Measurements from ENCODE around the gene HBA1. TPM values are rescaled to one million over a fixed set of nuclear protein-coding genes. Genes with fewer than 3 reads are reported as not detected.
"Not testable (repeated sequence)": the region's sequence is repeated elsewhere in the genome, so short reads cannot be mapped to it uniquely, and the experiment has no call there.

Gene HBA1
- total RNA-seq, 1 donor from 2014 or later: not detected

DNA sequence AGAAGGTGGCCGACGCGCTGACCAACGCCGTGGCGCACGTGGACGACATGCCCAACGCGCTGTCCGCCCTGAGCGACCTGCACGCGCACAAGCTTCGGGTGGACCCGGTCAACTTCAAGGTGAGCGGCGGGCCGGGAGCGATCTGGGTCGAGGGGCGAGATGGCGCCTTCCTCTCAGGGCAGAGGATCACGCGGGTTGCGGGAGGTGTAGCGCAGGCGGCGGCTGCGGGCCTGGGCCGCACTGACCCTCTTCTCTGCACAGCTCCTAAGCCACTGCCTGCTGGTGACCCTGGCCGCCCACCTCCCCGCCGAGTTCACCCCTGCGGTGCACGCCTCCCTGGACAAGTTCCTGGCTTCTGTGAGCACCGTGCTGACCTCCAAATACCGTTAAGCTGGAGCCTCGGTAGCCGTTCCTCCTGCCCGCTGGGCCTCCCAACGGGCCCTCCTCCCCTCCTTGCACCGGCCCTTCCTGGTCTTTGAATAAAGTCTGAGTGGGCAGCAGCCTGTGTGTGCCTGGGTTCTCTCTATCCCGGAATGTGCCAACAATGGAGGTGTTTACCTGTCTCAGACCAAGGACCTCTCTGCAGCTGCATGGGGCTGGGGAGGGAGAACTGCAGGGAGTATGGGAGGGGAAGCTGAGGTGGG lies 3.1 kb upstream of the HBA1 start:
- H3K4me3 Mint-ChIP-seq (ENCODE audit: unreplicated experiment); H3K9me3 Mint-ChIP-seq (ENCODE audit: low read depth); DNase-seq (ENCODE audit: low spot score); H3K36me3 Mint-ChIP-seq (ENCODE audit: low read depth); H3K27ac Mint-ChIP-seq (ENCODE audit: unreplicated experiment): not testable (repeated sequence)
- peaks cover 46% of the 10 kb centered on the region for H3K27me3 Mint-ChIP-seq (ENCODE audit: low read depth)
- peaks cover 15% of the 10 kb centered on the region for H3K4me1 Mint-ChIP-seq (ENCODE audit: low read depth)

DNA sequence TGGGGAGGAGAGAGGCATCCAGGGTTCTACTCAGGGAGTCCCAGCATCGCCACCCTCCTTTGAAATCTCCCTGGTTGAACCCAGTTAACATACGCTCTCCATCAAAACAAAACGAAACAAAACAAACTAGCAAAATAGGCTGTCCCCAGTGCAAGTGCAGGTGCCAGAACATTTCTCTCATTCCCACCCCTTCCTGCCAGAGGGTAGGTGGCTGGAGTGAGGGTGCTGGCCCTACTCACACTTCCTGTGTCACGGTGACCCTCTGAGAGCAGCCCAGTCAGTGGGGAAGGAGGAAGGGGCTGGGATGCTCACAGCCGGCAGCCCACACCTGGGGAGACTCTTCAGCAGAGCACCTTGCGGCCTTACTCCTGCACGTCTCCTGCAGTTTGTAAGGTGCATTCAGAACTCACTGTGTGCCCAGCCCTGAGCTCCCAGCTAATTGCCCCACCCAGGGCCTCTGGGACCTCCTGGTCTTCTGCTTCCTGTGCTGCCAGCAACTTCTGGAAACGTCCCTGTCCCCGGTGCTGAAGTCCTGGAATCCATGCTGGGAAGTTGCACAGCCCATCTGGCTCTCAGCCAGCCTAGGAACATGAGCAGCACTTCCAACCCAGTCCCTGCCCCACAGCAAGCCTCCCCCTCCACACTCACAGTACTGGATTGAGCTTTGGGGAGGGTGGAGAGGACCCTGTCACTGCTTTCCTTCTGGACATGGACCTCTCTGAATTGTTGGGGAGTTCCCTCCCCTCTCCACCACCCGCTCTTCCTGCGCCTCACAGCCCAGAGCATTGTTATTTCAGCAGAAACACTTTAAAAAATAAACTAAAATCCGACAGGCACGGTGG lies 2.3 kb upstream of the HBA1 start:
- H3K36me3 Mint-ChIP-seq (ENCODE audit: low read depth); H3K4me3 Mint-ChIP-seq (ENCODE audit: unreplicated experiment); H3K9me3 Mint-ChIP-seq (ENCODE audit: low read depth); H3K27ac Mint-ChIP-seq (ENCODE audit: unreplicated experiment); DNase-seq (ENCODE audit: low spot score): not testable (repeated sequence)
- H3K27me3 Mint-ChIP-seq (ENCODE audit: low read depth): peaks cover 45% of the 10 kb centered on the region
- peaks cover 15% of the 10 kb centered on the region for H3K4me1 Mint-ChIP-seq (ENCODE audit: low read depth)

DNA sequence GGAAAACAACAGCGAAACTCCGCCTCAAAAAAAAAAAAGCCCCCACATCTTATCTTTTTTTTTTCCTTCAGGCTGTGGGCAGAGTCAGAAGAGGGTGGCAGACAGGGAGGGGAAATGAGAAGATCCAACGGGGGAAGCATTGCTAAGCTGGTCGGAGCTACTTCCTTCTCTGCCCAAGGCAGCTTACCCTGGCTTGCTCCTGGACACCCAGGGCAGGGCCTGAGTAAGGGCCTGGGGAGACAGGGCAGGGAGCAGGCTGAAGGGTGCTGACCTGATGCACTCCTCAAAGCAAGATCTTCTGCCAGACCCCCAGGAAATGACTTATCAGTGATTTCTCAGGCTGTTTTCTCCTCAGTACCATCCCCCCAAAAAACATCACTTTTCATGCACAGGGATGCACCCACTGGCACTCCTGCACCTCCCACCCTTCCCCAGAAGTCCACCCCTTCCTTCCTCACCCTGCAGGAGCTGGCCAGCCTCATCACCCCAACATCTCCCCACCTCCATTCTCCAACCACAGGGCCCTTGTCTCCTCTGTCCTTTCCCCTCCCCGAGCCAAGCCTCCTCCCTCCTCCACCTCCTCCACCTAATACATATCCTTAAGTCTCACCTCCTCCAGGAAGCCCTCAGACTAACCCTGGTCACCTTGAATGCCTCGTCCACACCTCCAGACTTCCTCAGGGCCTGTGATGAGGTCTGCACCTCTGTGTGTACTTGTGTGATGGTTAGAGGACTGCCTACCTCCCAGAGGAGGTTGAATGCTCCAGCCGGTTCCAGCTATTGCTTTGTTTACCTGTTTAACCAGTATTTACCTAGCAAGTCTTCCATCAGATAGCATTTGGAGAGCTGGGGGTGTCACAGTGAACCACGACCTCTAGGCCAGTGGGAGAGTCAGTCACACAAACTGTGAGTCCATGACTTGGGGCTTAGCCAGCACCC lies 1.2 kb upstream of the HBA1 start:
- Mint-ChIP-seq H3K9me3 (ENCODE audit: low read depth) (no peaks in the 10 kb centered on the region), H3K27ac (ENCODE audit: unreplicated experiment) (no peak overlapping the region), H3K4me3 (ENCODE audit: unreplicated experiment) (no peak overlapping the region), H3K27me3 (ENCODE audit: low read depth) (peaks cover 43% of the 10 kb centered on the region), H3K36me3 (ENCODE audit: low read depth) (no peaks in the 10 kb centered on the region), H3K4me1 (ENCODE audit: low read depth) (peaks cover 8% of the 10 kb centered on the region)
- TF ChIP-seq, protein P1, sequence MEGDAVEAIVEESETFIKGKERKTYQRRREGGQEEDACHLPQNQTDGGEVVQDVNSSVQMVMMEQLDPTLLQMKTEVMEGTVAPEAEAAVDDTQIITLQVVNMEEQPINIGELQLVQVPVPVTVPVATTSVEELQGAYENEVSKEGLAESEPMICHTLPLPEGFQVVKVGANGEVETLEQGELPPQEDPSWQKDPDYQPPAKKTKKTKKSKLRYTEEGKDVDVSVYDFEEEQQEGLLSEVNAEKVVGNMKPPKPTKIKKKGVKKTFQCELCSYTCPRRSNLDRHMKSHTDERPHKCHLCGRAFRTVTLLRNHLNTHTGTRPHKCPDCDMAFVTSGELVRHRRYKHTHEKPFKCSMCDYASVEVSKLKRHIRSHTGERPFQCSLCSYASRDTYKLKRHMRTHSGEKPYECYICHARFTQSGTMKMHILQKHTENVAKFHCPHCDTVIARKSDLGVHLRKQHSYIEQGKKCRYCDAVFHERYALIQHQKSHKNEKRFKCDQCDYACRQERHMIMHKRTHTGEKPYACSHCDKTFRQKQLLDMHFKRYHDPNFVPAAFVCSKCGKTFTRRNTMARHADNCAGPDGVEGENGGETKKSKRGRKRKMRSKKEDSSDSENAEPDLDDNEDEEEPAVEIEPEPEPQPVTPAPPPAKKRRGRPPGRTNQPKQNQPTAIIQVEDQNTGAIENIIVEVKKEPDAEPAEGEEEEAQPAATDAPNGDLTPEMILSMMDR (IDR thresholded peaks at IDR 0.05): no peak
- DNase-seq (ENCODE audit: low spot score): no peak

DNA sequence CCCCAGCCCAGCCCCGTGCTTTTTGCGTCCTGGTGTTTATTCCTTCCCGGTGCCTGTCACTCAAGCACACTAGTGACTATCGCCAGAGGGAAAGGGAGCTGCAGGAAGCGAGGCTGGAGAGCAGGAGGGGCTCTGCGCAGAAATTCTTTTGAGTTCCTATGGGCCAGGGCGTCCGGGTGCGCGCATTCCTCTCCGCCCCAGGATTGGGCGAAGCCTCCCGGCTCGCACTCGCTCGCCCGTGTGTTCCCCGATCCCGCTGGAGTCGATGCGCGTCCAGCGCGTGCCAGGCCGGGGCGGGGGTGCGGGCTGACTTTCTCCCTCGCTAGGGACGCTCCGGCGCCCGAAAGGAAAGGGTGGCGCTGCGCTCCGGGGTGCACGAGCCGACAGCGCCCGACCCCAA lies 474 bp upstream of the HBA1 start:
- peaks cover 40% of the 10 kb centered on the region for H3K27me3 Mint-ChIP-seq (ENCODE audit: low read depth)
- H3K4me3 Mint-ChIP-seq (ENCODE audit: unreplicated experiment): peak overlapping the region; percentile 31
- H3K27ac Mint-ChIP-seq (ENCODE audit: unreplicated experiment); H3K9me3 Mint-ChIP-seq (ENCODE audit: low read depth); H3K4me1 Mint-ChIP-seq (ENCODE audit: low read depth); DNase-seq (ENCODE audit: low spot score); H3K36me3 Mint-ChIP-seq (ENCODE audit: low read depth): not testable (repeated sequence)

DNA sequence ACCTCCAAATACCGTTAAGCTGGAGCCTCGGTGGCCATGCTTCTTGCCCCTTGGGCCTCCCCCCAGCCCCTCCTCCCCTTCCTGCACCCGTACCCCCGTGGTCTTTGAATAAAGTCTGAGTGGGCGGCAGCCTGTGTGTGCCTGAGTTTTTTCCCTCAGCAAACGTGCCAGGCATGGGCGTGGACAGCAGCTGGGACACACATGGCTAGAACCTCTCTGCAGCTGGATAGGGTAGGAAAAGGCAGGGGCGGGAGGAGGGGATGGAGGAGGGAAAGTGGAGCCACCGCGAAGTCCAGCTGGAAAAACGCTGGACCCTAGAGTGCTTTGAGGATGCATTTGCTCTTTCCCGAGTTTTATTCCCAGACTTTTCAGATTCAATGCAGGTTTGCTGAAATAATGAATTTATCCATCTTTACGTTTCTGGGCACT lies 928 bp downstream of the HBA1 start:
- H3K27ac Mint-ChIP-seq (ENCODE audit: unreplicated experiment): no peak overlapping the region
- H3K4me3 Mint-ChIP-seq (ENCODE audit: unreplicated experiment): no peak overlapping the region
- DNase-seq (ENCODE audit: low spot score): no peak
- peaks cover 8% of the 10 kb centered on the region for H3K4me1 Mint-ChIP-seq (ENCODE audit: low read depth)
- H3K9me3 Mint-ChIP-seq (ENCODE audit: low read depth): no peaks in the 10 kb centered on the region
- TF ChIP-seq, protein P1 (IDR thresholded peaks at IDR 0.05): no peak
- H3K36me3 Mint-ChIP-seq (ENCODE audit: low read depth): no peaks in the 10 kb centered on the region
- peaks cover 35% of the 10 kb centered on the region for H3K27me3 Mint-ChIP-seq (ENCODE audit: low read depth)

DNA sequence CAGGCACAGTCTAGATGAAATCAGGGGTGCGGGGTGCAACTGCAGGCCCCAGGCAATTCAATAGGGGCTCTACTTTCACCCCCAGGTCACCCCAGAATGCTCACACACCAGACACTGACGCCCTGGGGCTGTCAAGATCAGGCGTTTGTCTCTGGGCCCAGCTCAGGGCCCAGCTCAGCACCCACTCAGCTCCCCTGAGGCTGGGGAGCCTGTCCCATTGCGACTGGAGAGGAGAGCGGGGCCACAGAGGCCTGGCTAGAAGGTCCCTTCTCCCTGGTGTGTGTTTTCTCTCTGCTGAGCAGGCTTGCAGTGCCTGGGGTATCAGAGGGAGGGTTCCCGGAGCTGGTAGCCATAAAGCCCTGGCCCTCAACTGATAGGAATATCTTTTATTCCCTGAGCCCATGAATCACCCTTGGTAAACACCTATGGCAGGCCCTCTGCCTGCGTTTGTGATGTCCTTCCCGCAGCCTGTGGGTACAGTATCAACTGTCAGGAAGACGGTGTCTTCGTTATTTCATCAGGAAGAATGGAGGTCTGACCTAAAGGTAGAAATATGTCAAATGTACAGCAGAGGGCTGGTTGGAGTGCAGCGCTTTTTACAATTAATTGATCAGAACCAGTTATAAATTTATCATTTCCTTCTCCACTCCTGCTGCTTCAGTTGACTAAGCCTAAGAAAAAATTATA lies 1.6 kb downstream of the HBA1 start:
- H3K27me3 Mint-ChIP-seq (ENCODE audit: low read depth): peaks cover 35% of the 10 kb centered on the region

More for the DNA sequence above, 1.6 kb downstream of the HBA1 start:
- TF ChIP-seq, protein P1 (IDR thresholded peaks at IDR 0.05): no peak
- Mint-ChIP-seq H3K9me3 (ENCODE audit: low read depth) (no peaks in the 10 kb centered on the region), H3K27ac (ENCODE audit: unreplicated experiment) (no peak overlapping the region), H3K4me3 (ENCODE audit: unreplicated experiment) (no peak overlapping the region), H3K36me3 (ENCODE audit: low read depth) (no peaks in the 10 kb centered on the region), H3K4me1 (ENCODE audit: low read depth) (peaks cover 8% of the 10 kb centered on the region)
- DNase-seq (ENCODE audit: low spot score): no peak

Data from chondrocyte (in vitro differentiated cells).